Nucleus accumbens (tissue), 56 donors: ENCODE data around the gene RARA.
"Not testable (repeated sequence)": the region's sequence is repeated elsewhere in the genome, so short reads cannot be mapped to it uniquely, and the experiment has no call there.

Source experiments
- DNase-seq, 56 donors: peaks; one replicate each; lab custom pipeline; 2025; lab: John Stamatoyannopoulos, UW

Gene RARA

DNA sequence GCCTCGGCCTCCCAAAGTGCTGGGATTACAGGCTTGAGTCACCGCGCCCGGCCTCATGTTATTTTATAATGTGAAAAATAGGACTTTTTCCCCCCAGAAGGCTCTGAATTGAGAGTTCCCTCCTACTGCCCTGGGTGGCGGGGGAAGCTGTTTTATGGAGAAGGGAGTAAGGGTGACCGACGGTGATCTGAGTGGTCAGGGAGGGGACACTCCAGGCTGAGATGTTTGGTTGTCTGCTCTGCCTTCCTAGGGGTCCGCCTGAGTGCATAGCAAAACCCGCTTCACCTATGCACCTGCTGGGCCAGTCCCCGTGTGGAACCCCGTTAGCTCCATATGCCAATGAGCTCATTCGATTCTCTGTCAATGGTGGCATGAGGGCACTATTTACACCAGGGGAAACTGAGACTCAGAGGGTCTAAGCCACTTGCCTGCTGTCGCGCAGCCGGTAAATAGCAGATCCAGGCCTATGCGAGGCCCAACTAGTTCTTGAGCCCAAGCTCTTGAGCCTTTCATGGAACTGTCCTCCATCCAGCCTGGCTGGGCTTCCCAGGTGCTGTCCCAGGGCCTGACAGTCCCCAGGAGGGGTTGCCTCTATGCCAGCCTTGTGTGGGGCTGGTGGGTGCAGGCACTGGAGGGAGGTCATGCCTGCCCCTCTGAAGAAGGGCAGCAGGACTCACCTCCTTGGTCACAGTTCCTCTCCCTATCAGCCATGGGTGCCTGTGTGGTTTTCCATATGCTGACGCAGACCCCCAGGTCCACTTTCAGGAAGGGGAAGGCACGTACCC, 57.3 kb downstream of the RARA start:
- no peak for DNase-seq

DNA sequence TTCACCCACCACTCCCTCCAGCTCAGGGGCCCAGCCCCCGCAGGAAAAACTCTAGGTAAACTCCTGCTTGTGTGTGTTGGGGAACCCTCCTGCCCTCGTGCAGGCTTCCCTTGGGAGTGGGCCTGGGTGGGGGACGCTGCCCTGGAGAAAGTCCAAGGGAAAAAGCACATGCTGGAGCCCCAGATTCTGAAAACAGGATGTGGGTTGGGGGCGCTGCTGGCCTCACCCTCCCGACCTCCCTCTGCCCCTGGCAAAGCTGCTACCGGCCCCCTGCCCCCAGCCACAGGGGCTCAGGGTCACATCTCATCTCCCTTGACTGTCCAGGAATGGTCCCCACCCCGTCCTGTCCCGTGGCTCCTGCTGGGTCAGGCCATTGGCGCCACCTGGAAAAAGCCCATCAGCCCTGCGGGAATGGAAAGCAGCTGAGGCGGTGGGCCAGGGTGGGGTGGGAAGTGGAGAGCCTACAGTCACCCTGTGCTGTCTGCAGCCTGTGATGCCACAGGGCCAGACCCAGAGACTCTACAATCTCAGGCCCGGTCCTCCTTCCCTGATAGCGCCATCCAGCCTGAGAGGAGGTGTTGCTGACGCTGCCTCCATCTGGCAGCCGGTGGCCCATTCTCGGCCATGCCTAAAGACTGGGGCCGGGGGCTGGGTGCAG, 58.0 kb downstream of the RARA start:
- DNase-seq: no peak

DNA sequence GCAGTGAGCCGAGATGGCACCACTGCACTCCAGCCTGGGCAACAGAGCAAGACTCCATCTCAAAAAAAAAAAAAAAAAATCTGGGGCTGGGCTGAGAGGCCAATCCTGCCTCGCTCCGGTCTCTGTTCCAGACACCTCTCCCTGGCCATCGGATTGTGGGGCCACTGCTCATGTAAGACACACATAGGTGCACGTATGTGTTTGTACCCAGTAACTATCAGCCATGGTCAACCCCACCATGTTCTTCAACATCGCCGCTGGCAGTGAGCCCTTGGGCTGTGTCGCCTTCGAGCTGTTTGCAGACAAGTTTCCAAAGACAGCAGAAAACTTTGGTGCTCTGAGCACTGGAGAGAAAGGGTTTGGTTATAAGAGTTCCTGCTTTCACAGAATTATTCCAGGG, 58.7 kb downstream of the RARA start:
- not testable (repeated sequence) for DNase-seq

DNA sequence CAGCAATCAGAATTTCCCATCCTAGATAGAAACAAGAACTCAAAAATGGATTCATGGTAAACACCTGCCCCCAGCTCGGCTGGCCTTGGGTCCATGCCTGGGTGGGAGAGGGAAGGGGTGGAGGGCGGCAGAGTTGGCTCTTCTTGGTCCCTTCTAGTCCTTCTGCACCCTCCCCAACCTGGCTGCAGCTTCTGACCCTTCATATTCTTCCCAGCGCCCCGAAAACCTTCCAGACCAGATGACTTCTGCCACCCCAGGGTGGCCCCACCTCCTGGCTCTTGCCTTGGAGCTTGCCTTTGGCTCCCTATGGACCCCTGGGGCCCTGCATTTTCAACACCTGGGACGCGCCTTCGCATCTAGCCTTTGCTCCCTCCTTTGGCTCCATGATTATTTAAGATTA, 60.9 kb downstream of the RARA start:
- no peak for DNase-seq

DNA sequence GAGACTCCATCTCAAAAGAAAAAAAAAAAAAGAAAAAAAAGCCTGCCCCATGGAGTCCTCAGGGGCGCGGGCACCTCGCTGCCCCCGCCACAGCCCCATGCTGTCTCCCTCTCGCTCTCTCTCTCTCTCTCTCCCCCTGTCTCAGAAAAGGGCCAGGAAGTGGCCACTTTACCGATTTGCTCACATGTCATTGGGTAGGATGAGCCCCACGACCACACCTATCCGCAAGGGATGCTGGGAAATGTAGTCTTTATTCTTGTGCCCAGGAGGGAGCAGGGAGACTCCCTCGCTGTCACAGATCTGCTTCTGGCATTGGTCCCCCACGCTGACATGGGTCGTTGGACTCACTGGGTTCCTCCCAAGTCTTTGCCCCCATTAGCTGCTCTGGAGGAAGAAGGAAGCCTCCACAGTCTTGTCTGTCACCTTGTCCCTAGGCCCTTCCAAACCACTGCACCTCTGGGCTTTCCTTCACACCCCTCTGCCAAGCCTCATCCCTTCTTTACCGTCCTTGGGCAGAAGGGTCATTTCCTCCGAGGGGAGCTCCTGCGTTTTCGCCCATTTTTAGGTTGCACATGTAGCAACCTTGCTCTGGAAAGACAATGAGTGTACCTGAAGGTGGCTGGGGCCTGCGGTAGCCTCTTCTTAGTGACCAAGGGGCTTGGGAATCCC, 62.4 kb downstream of the RARA start:
- no peak for DNase-seq

DNA sequence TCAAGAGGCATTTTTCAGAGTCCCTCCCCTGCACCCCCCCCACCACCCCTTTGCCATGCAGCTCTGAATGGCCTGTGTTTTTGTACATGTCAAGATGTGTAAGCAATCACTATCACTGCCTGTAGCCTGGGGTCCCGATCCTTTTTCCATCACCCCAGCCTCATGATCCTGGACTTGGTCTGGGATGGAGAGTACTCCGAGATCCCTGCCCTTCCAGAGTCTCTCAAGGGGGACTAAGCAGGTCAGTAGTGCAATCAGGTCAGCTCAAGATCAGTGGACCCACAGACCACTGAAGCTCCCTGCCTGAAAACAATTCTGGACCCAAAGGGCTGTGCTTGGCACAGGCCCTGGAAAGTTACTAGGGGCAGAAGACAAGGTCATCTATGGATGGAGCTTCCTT, 63.1 kb downstream of the RARA start:
- DNase-seq: no peak

DNA sequence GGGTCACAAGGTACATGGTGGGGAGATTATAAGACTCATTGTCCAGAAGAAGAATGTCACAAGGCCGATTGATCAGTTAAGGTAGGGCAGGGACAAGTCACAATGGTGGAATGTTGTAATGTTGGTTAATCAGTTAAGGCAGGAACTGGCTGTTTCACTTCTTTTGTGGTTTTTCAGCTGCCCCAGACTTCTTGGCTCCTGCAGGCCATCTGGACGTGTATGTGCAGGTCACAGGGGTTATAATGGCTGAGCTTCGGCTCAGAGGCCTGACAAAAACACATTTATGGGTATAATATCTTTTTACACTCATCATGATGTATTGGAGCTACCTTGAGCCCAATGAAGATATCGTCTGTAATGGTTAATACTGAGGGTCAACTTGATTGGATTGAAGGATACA, 63.7 kb downstream of the RARA start:
- not testable (repeated sequence) for DNase-seq

DNA sequence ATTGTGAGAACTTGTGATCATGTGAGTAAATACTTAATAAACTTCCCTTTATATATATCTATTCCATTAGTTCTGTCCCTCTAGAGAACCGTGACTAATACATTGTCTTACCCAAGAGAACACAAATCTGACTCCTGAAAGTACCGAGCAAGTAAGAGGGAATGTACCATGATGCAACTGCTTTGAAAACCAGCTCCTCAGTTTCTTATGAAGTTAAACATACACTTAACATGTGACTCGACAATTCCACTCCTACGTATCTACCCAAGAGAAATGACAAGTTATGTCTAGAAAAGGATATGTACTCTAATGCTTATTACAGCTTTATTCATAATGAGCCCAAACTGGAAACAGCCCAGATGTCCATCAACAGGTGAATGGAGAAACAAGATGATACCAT, 64.3 kb downstream of the RARA start:
- no peak for DNase-seq

DNA sequence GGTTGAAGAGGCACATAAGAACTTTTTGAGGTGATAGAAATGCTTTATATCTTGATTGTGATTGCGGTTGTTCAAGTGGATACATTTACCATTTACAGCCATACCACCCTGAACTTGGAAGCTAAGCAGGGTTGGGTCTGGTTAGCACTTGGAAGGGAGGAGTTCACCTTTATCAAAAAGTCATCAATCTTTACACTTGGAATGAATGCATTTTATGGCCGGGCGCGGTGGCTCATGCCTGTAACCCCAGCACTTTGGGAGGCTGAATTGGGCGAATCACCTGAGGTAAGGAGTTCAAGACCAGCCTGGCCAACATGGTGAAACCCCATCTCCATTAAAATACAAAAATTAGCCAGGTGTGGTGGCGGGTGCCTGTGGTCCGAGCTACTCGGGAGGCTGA, 65.0 kb downstream of the RARA start:
- no peak for DNase-seq

DNA sequence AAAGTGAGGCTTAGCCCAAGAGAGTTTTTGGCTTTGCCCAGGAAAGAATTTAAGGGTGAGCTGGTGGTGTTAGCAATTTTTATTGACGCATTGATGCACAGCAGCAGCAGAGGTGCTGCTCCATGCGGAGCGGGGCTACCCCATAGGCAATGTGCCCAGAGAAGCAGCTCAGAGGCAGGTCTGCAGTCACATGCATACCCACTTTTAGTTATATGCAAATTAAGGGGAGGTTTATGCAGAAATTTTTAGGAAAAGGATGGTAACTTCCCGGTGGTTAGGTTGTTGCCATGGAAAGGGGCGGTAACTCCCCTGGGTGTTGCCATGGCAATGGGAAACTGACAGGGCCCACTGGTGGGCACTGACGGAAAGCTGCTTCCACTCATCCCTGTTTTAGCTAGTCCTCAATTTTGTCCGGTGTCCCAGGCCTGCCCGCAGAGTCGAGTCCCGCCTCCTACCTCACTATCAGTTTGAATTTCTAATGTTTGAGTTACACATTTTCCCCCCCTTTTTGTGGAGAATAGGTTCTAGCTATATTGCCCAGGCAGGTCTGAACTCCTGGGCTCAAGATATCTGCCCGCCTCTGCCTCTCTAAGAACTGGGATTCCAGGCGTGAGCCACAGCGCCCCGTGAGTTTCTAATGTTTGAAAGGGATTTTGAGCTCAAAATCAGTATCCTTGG, 66.0 kb downstream of the RARA start:
- no peak for DNase-seq

DNA sequence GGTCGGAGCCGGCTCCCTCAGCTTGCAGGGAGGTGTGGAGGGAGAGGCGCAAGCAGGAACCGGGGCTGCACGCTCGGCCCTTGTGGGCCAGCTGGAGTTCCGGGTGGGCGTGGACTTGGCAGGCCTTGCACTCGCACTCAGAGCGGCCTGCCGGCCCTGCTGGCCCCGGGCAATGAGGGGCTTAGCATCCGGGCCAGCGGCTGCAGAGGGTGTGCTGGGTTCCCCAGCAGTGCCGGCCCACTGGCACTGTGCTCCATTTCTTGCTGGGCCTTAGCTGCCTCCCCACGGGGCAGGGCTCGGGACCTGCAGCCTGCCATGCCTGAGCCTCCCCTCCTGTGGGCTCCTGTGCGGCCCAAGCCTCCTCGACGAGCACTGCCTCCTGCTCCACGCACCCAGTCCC, 66.8 kb downstream of the RARA start:
- not testable (repeated sequence) for DNase-seq

DNA sequence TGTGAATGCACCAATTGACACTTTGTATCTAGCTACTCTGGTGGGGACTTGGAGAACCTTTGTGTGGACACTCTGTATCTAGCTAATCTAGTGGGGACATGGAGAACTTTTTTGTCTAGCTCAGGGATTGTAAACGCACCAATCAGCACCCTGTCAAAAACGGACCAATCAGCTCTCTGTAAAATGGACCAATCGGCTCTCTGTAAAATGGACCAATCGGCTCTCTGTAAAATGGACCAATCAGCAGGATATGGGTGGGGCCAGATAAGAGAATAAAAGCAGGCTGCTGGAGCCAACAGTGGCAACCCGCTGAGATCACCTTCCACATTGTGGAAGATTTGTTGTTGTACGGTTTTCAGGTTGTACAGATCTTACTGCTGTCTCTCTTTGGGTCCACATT, 67.6 kb downstream of the RARA start:
- DNase-seq: not testable (repeated sequence)

DNA sequence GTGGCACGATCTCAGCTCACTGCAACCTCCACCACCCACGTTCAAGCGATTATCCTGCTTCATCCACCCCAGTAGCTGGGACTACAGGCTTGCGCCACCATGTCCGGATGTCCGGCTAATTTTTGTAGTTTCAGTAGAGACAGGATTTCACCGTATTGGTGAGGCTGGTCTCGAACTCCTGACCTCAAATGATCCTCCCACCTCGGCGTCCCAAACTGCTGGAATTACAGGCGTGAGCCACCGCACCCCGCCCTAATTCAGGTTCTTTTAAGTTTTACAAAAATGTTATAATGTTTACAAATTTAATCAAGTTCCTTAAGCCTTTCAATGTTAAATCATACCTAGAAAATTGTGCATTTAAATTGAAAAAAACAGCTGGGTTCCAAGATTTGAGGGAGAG, 68.9 kb downstream of the RARA start:
- no peak for DNase-seq

DNA sequence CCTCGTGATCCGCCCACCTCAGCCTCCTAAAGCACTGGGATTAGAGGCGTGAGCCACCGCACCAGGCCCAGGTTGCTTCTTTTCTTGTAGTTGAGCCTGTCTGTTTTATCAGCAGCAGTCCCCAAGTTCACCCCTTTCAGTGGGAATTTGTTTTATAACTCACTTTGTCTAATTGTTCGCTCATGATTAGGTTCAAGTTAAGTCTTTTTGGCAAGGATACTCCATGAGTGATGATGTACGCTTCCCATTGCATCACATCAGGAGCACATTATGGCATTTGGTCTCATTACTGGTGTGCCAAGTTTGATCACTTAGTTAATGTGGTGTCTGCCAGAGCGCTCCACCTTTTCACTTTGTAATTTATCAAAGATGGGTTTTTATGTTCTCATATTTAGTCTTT, 70.0 kb downstream of the RARA start:
- no peak for DNase-seq

DNA sequence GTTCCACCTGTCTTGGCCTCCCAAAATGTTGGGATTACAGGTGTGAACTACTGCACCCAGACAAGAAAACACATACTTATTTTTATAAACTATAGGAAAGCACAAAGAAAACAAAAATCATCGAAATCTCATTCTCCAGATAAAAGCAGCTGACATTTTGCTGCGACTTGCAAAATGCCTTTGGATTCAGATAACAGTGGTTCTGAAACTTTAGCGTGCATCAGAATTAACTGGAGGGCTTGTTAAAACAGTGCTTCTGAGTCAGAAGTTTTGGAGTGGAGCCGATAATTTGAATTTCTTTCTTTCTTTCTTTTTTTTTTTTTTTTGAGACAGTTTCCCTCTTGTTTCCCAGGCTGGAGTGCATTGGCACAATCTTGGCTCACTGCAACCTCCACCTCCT, 73.3 kb downstream of the RARA start:
- DNase-seq: no peak

DNA sequence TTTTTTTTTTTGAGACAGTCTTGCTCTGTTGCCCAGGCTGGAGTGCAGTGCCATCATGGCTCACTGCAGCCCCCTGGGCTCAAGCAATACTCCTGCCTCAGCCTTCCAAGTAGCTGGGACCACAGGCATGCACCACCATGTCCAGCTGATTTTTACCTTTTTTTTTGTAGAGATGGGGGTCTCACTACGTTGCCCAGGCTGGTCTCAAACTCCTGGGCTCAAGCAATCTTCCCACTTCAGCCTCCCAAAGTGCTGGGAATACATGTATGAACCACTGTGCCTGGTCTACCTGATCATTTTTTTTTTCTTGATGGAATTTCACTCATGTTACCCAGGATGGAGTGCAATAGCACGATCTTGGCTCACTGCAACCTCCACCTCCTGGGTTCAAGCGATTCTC, 77.6 kb downstream of the RARA start:
- not testable (repeated sequence) for DNase-seq

DNA sequence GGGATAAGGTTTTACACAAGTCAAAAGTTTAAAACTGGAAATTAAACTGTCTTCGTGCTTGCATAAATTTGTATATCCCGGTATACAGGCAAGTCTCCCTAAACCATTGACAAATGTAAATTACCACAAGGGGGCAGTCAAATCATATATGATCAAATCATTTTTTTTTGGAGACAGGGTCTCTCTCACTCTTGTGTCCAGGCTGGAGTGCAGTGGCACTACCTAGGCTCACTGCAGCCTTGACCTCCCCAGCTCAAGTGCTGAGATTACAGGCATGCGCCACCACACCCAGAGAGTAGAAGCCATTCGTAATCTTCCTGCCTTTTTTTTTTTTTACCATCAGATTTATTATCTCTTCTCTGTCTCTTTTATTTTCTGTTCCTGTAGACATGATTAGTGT, 90.2 kb downstream of the RARA start:
- DNase-seq: peak in 1 of 56 donors; percentile 7

DNA sequence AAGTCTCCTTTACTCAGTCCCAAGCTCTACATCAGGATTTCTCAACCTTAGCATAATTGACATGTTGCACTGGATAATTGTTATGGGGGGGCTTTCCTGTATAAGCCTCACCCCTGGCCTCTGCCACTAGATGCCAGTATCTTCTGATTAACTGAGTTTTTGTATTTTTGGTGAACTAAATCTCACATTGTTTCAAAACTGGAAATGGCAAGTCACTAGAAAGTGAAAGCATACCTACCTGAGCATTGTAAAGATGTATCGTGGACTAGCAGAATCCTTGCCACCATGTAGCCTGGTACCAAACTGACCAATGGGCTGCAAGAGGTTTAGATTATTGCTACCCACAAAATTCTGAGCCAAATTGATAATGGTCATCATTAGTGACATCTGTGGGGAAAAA, 93.7 kb downstream of the RARA start:
- no peak for DNase-seq

DNA sequence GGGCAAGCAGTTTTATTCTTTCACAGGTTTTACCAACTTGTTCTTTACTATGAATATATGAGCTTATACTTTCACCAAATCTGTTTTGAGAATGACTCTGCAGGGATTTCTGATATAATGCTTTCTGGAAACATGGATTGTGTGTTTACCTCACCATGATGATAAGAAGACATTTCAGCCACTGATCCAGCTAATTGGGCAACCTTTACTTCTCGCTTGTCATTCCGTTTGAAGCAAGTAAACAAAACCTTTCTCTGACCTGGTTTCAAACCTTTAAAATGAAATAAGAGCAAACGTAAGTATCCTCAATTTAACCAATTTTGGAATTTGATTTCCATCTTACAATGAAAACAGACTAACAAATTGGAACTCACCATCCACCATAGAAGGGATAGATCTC, 95.0 kb downstream of the RARA start:
- no peak for DNase-seq
